ENCODE data around the gene ARHGAP26. TPM values are rescaled to one million over a fixed set of nuclear protein-coding genes. Genes with fewer than 3 reads are reported as not detected.

ARHGAP26 gene
- polyA plus RNA-seq, 1 donor from 2014 or later = 1.6 TPM

- no peak overlapping the region for H3K4me3 Mint-ChIP-seq
- peaks cover 0 to 1% (median 0%) of the 10 kb centered on the region in 3 donors for H3K4me1 Mint-ChIP-seq
- peaks cover 4% of the 10 kb centered on the region for H3K36me3 Mint-ChIP-seq
Observed at GRCh38 chr5:142881076-142881783, 111.1 kb downstream of the ARHGAP26 start.

GRCh38 chr5:142881784-142882126 is 111.6 kb downstream of the ARHGAP26 start:
- peaks cover 4% of the 10 kb centered on the region for H3K36me3 Mint-ChIP-seq
- no peaks in the 10 kb centered on the region for H3K9me3 Mint-ChIP-seq
- H3K27me3 Mint-ChIP-seq = no peaks in the 10 kb centered on the region
- H3K27ac Mint-ChIP-seq = peak overlapping the region in 1 of 3 donors; percentile 81
- peaks cover 0 to 1% (median 0%) of the 10 kb centered on the region in 3 donors for H3K4me1 Mint-ChIP-seq
- no peak overlapping the region for H3K4me3 Mint-ChIP-seq

More at GRCh38 chr5:142881076-142881783, 111.1 kb downstream of the ARHGAP26 start:
- Mint-ChIP-seq H3K27me3 (no peaks in the 10 kb centered on the region), H3K9me3 (no peaks in the 10 kb centered on the region), H3K27ac (peak overlapping the region in 1 of 3 donors; percentile 81)

- H3K27ac Mint-ChIP-seq = no peak overlapping the region
- H3K36me3 Mint-ChIP-seq = peaks cover 4% of the 10 kb centered on the region
- H3K4me1 Mint-ChIP-seq = peaks cover 0 to 1% (median 0%) of the 10 kb centered on the region in 3 donors
- H3K9me3 Mint-ChIP-seq = no peaks in the 10 kb centered on the region
- H3K4me3 Mint-ChIP-seq = peak overlapping the region in 1 of 4 donors; percentile 25
- H3K27me3 Mint-ChIP-seq = no peaks in the 10 kb centered on the region
Observed at GRCh38 chr5:142883025-142883424, 112.8 kb downstream of the ARHGAP26 start.

GRCh38 chr5:142883438-142883837 is 113.3 kb downstream of the ARHGAP26 start:
- no peaks in the 10 kb centered on the region for H3K9me3 Mint-ChIP-seq
- no peak overlapping the region for H3K4me3 Mint-ChIP-seq
- H3K4me1 Mint-ChIP-seq = peaks cover 0 to 1% (median 0%) of the 10 kb centered on the region in 3 donors
- H3K27ac Mint-ChIP-seq = no peak overlapping the region
- peaks cover 4% of the 10 kb centered on the region for H3K36me3 Mint-ChIP-seq
- no peaks in the 10 kb centered on the region for H3K27me3 Mint-ChIP-seq

- peak overlapping the region in 2 of 3 donors; percentile 35 to 67 for H3K27ac Mint-ChIP-seq
Observed at GRCh38 chr5:142884029-142884428, 113.9 kb downstream of the ARHGAP26 start.

GRCh38 chr5:142886211-142886610 is 116.0 kb downstream of the ARHGAP26 start:
- H3K27me3 Mint-ChIP-seq = no peaks in the 10 kb centered on the region
- H3K4me1 Mint-ChIP-seq = peaks cover 0 to 1% (median 0%) of the 10 kb centered on the region in 3 donors
- H3K36me3 Mint-ChIP-seq = peaks cover 4% of the 10 kb centered on the region
- no peaks in the 10 kb centered on the region for H3K9me3 Mint-ChIP-seq
- no peak overlapping the region for H3K4me3 Mint-ChIP-seq
- no peak overlapping the region for H3K27ac Mint-ChIP-seq

More at GRCh38 chr5:142884029-142884428, 113.9 kb downstream of the ARHGAP26 start:
- peaks cover 0 to 1% (median 0%) of the 10 kb centered on the region in 3 donors for H3K4me1 Mint-ChIP-seq
- H3K36me3 Mint-ChIP-seq = peaks cover 4% of the 10 kb centered on the region
- H3K9me3 Mint-ChIP-seq = no peaks in the 10 kb centered on the region
- H3K27me3 Mint-ChIP-seq = no peaks in the 10 kb centered on the region
- no peak overlapping the region for H3K4me3 Mint-ChIP-seq

- peaks cover 4% of the 10 kb centered on the region for H3K36me3 Mint-ChIP-seq
- no peak overlapping the region for H3K27ac Mint-ChIP-seq
- peaks cover 0 to 1% (median 0%) of the 10 kb centered on the region in 3 donors for H3K4me1 Mint-ChIP-seq
- no peak overlapping the region for H3K4me3 Mint-ChIP-seq
- H3K27me3 Mint-ChIP-seq = no peaks in the 10 kb centered on the region
- H3K9me3 Mint-ChIP-seq = no peaks in the 10 kb centered on the region
Observed at GRCh38 chr5:142886956-142887355, 116.8 kb downstream of the ARHGAP26 start.

- Mint-ChIP-seq H3K27ac (no peak overlapping the region), H3K27me3 (no peaks in the 10 kb centered on the region), H3K4me3 (no peak overlapping the region), H3K9me3 (no peaks in the 10 kb centered on the region), H3K4me1 (no peaks in the 10 kb centered on the region), H3K36me3 (peaks cover 5% of the 10 kb centered on the region)
Observed at GRCh38 chr5:142888469-142889085, 118.4 kb downstream of the ARHGAP26 start.

GRCh38 chr5:142892021-142892420 is 121.8 kb downstream of the ARHGAP26 start:
- no peaks in the 10 kb centered on the region for H3K4me1 Mint-ChIP-seq
- no peak overlapping the region for H3K4me3 Mint-ChIP-seq
- H3K36me3 Mint-ChIP-seq = peaks cover 12% of the 10 kb centered on the region
- H3K27me3 Mint-ChIP-seq = no peaks in the 10 kb centered on the region
- H3K27ac Mint-ChIP-seq = no peak overlapping the region
- H3K9me3 Mint-ChIP-seq = no peaks in the 10 kb centered on the region

- Mint-ChIP-seq H3K9me3 (no peaks in the 10 kb centered on the region), H3K36me3 (peaks cover 12% of the 10 kb centered on the region), H3K27ac (no peak overlapping the region), H3K4me1 (no peaks in the 10 kb centered on the region), H3K27me3 (no peaks in the 10 kb centered on the region), H3K4me3 (peak overlapping the region in 1 of 4 donors; percentile 33)
Observed at GRCh38 chr5:142894315-142894714, 124.1 kb downstream of the ARHGAP26 start.

GRCh38 chr5:142894749-142895148 is 124.6 kb downstream of the ARHGAP26 start:
- Mint-ChIP-seq H3K9me3 (no peaks in the 10 kb centered on the region), H3K4me1 (no peaks in the 10 kb centered on the region), H3K27me3 (no peaks in the 10 kb centered on the region), H3K27ac (no peak overlapping the region), H3K36me3 (peaks cover 12% of the 10 kb centered on the region), H3K4me3 (peak overlapping the region in 1 of 4 donors; percentile 33)

GRCh38 chr5:142896325-142897007 is 126.3 kb downstream of the ARHGAP26 start:
- no peaks in the 10 kb centered on the region for H3K27me3 Mint-ChIP-seq
- H3K27ac Mint-ChIP-seq = no peak overlapping the region
- peaks cover 12% of the 10 kb centered on the region for H3K36me3 Mint-ChIP-seq
- no peaks in the 10 kb centered on the region for H3K9me3 Mint-ChIP-seq
- H3K4me1 Mint-ChIP-seq = no peaks in the 10 kb centered on the region
- no peak overlapping the region for H3K4me3 Mint-ChIP-seq

GRCh38 chr5:142897328-142897727 is 127.2 kb downstream of the ARHGAP26 start:
- H3K36me3 Mint-ChIP-seq = peaks cover 14% of the 10 kb centered on the region
- H3K4me3 Mint-ChIP-seq = no peak overlapping the region
- H3K4me1 Mint-ChIP-seq = no peaks in the 10 kb centered on the region
- no peak overlapping the region for H3K27ac Mint-ChIP-seq
- no peaks in the 10 kb centered on the region for H3K9me3 Mint-ChIP-seq
- H3K27me3 Mint-ChIP-seq = no peaks in the 10 kb centered on the region

- peaks cover 10% of the 10 kb centered on the region for H3K36me3 Mint-ChIP-seq
- peak overlapping the region in 1 of 3 donors; percentile 40 for H3K27ac Mint-ChIP-seq
- no peaks in the 10 kb centered on the region for H3K9me3 Mint-ChIP-seq
- H3K4me3 Mint-ChIP-seq = no peak overlapping the region
- H3K27me3 Mint-ChIP-seq = no peaks in the 10 kb centered on the region
- no peaks in the 10 kb centered on the region for H3K4me1 Mint-ChIP-seq
Observed at GRCh38 chr5:142900927-142901326, 130.8 kb downstream of the ARHGAP26 start.

- Mint-ChIP-seq H3K36me3 (peaks cover 12% of the 10 kb centered on the region), H3K27me3 (no peaks in the 10 kb centered on the region), H3K9me3 (no peaks in the 10 kb centered on the region), H3K27ac (no peak overlapping the region), H3K4me3 (no peak overlapping the region), H3K4me1 (no peaks in the 10 kb centered on the region)
Observed at GRCh38 chr5:142901476-142902185, 131.5 kb downstream of the ARHGAP26 start.

All from IgD-negative memory B cell (primary cell).